H1 (cell line): ENCODE data around the gene TRIM75. TPM values are rescaled to one million over a fixed set of nuclear protein-coding genes. Genes with fewer than 3 reads are reported as not detected.

Source experiments
- BACH1 ChIP-seq: IDR thresholded peaks from 2 replicates; pipeline ENCODE4 v1.6.1; 2012; ENCODE audit warnings: low read length, improper control_type of control experiment
- BRCA1 ChIP-seq: IDR thresholded peaks from 2 replicates; pipeline ENCODE4 v1.6.1; 2012; ENCODE audit warnings: low read depth, low read length, improper control_type of control experiment
- CBX8 ChIP-seq: fragments of 300-800, 300-1000 bp; sonication (generic); IDR thresholded peaks from 2 replicates; pipeline ENCODE4 v1.7.1; 2016; ENCODE audit warnings: low read depth, low read length, borderline replicate concordance
- FOSL1 ChIP-seq: IDR thresholded peaks from 2 replicates; pipeline ENCODE4 v1.6.1; 2011; ENCODE audit warnings: mild to moderate bottlenecking, low read depth, low read length, moderate library complexity; ENCODE audit not compliant: insufficient read depth
- KDM4A ChIP-seq: IDR thresholded peaks from one replicate; pipeline ENCODE4 v1.7.1; 2012; ENCODE audit warnings: low read depth, mild to moderate bottlenecking, moderate library complexity, low read length, inconsistent platforms; ENCODE audit not compliant: severe bottlenecking
- MAFK ChIP-seq: IDR thresholded peaks from 2 replicates; pipeline ENCODE4 v1.6.1; 2012; ENCODE audit warnings: low read depth, mild to moderate bottlenecking, improper control_type of control experiment, low read length
- POLR2A ChIP-seq, 2 experiments: IDR thresholded peaks; 1 replicate in 1 of 2; 2 replicates in 1 of 2; pipeline ENCODE4 v1.6.1; 2011; ENCODE audit warnings: low read depth in 2 of 2, low read length in 2 of 2, mild to moderate bottlenecking in 2 of 2; ENCODE audit errors: control extremely low read depth in 1 of 2
- RNF2 ChIP-seq: fragments of 200-900, 300-1000 bp; sonication (generic); IDR thresholded peaks from 2 replicates; pipeline ENCODE4 v1.7.1; 2016; ENCODE audit warnings: borderline replicate concordance, low read depth, mild to moderate bottlenecking, antibody characterized with exemption, low read length; ENCODE audit not compliant: poor library complexity, severe bottlenecking; ENCODE audit errors: missing control alignments
- SP4 ChIP-seq: IDR thresholded peaks from 2 replicates; pipeline ENCODE4 v1.6.1; 2012; ENCODE audit warnings: low read length, inconsistent platforms
- TAF7 ChIP-seq: optimal IDR thresholded peaks from 2 replicates; pipeline ENCODE3; 2011; ENCODE audit warnings: low read depth, mild to moderate bottlenecking, inconsistent platforms, low read length, moderate library complexity, borderline replicate concordance
- polyA plus RNA-seq, 7 experiments: library from polyadenylated mRNA; depleted of rRNA in 3 of 7; stranded (reverse) in 5 of 7; unstranded in 2 of 7; fragments of >200 nt in 5 of 7; fragments of 200-250 nt in 2 of 7; gene quantifications; 1 replicate in 5 of 7; 2 replicates in 1 of 7; 4 replicates in 1 of 7; pipeline versions ENCODE4 v1.2.1 to v1.2.3, GENCODE V29; 2011 to 2013; ENCODE audit warnings: missing spikeins in 2 of 7, mixed read lengths in 2 of 7
- total RNA-seq: library from RNA; stranded (reverse); fragmentation: NEBNext Ultra II Directional; extraction: Animal tissue kit (Norgen Biotek cat#: 25700); gene quantifications from 2 replicates; pipeline ENCODE4 v1.2.1, GENCODE V29; 2021
- TF ChIP-seq, protein P1 (sequence below): IDR thresholded peaks from 2 replicates; pipeline ENCODE4 v1.6.1; 2012; ENCODE audit warnings: low read length, inconsistent platforms

TRIM75 gene
- total and polyA plus RNA-seq, 2 of the 8 experiments (the other 6 are each of a cell fraction or from before 2014, with no cell fraction given) = not detected

DNA sequence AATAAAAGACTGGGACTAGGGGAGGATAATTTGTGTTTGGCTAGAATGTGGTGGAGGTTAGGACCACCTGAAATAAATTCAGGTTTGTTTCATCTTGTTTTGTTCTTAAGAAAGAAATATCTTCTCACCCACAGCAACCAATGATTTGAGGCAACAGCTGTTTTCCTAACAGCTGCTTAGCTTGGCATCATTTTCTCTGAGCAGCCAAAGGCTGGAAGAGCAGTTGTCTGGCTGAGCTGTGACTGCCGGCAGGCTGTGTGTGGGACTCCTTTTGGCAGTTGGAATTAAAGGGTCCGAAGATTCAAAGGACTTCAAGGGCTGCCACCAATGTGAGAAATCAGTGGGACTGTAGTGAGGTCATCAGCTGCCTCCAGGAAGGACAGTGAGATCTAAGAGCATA is 5.0 kb downstream of the TRIM75 start (continued):
- TF ChIP-seq, protein P1, sequence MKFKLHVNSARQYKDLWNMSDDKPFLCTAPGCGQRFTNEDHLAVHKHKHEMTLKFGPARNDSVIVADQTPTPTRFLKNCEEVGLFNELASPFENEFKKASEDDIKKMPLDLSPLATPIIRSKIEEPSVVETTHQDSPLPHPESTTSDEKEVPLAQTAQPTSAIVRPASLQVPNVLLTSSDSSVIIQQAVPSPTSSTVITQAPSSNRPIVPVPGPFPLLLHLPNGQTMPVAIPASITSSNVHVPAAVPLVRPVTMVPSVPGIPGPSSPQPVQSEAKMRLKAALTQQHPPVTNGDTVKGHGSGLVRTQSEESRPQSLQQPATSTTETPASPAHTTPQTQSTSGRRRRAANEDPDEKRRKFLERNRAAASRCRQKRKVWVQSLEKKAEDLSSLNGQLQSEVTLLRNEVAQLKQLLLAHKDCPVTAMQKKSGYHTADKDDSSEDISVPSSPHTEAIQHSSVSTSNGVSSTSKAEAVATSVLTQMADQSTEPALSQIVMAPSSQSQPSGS = no peak
- TF ChIP-seq SP4 = no peak
- no peak for TF ChIP-seq POLR2A (IDR thresholded peaks at IDR 0.05; ENCODE audit: control extremely low read depth in 1 of 2, low read depth in 2 of 2, low read length in 2 of 2)
- no peak for TF ChIP-seq CBX8
- no peak for TF ChIP-seq FOSL1
- TF ChIP-seq MAFK = no peak
- TF ChIP-seq TAF7 = no peak
- no peak for TF ChIP-seq BRCA1
- no peak for TF ChIP-seq RNF2
- TF ChIP-seq BACH1 = no peak
- TF ChIP-seq KDM4A = no peak
